Measurements from ENCODE around the gene RAB7A. TPM values are rescaled to one million over a fixed set of nuclear protein-coding genes. Genes with fewer than 3 reads are reported as not detected.
"Not testable (repeated sequence)": the region's sequence is repeated elsewhere in the genome, so short reads cannot be mapped to it uniquely, and the experiment has no call there.

Gene RAB7A
- total RNA-seq, 1 donor from 2014 or later: 278 TPM

GRCh38 chr3:128745742-128746141, 19.8 kb downstream of the RAB7A start:
- Histone ChIP-seq H3K36me3 (peaks cover 23% of the 10 kb centered on the region), H3K27me3 (ENCODE audit: low read depth) (no peaks in the 10 kb centered on the region), H3K9me3 (no peaks in the 10 kb centered on the region), H3K27ac (no peak overlapping the region), H3K4me3 (no peak overlapping the region), H3K4me1 (peaks cover 35% of the 10 kb centered on the region)
- intact Hi-C loops (cut with DNase I): no loop called here
- no peak for ATAC-seq
- DNase-seq: no peak
- TF ChIP-seq CTCF (IDR thresholded peaks at IDR 0.05): no peak

- Histone ChIP-seq H3K27ac (no peak overlapping the region), H3K4me1 (peaks cover 38% of the 10 kb centered on the region), H3K36me3 (peaks cover 20% of the 10 kb centered on the region), H3K4me3 (no peak overlapping the region), H3K27me3 (ENCODE audit: low read depth) (no peaks in the 10 kb centered on the region), H3K9me3 (no peaks in the 10 kb centered on the region)
- intact Hi-C loops (cut with DNase I): no loop called here
- DNase-seq (no peak), ATAC-seq (no peak)
- TF ChIP-seq CTCF (IDR thresholded peaks at IDR 0.05): no peak
These were observed 20.9 kb downstream of the RAB7A start for GRCh38 chr3:128746881-128747280.

- H3K4me3 ChIP-seq: no peak overlapping the region
- peak overlapping the region; percentile 11 for H3K27ac ChIP-seq
- no peak for TF ChIP-seq CTCF (IDR thresholded peaks at IDR 0.05)
- no peak for DNase-seq
- intact Hi-C loops (cut with DNase I): no loop called here
- no peaks in the 10 kb centered on the region for H3K9me3 ChIP-seq
- peaks cover 16% of the 10 kb centered on the region for H3K36me3 ChIP-seq
- peak; percentile 52 to 67 for ATAC-seq
- H3K4me1 ChIP-seq: peaks cover 39% of the 10 kb centered on the region
- H3K27me3 ChIP-seq (ENCODE audit: low read depth): no peaks in the 10 kb centered on the region
These were observed 22.6 kb downstream of the RAB7A start for GRCh38 chr3:128748557-128748956.

GRCh38 chr3:128749035-128749434, 23.1 kb downstream of the RAB7A start:
- Histone ChIP-seq H3K27ac (no peak overlapping the region), H3K27me3 (ENCODE audit: low read depth) (no peaks in the 10 kb centered on the region), H3K4me3 (no peak overlapping the region), H3K36me3 (peaks cover 11% of the 10 kb centered on the region), H3K9me3 (no peaks in the 10 kb centered on the region), H3K4me1 (peaks cover 44% of the 10 kb centered on the region)
- TF ChIP-seq CTCF (IDR thresholded peaks at IDR 0.05): no peak
- intact Hi-C loops (cut with DNase I): no loop called here
- peak; percentile 9 to 25 for ATAC-seq
- no peak for DNase-seq

GRCh38 chr3:128749561-128749960, 23.6 kb downstream of the RAB7A start:
- H3K9me3 ChIP-seq; ATAC-seq; H3K36me3 ChIP-seq; intact Hi-C loops (cut with DNase I); H3K27ac ChIP-seq; H3K4me3 ChIP-seq; H3K27me3 ChIP-seq (ENCODE audit: low read depth); DNase-seq: not testable (repeated sequence)
- H3K4me1 ChIP-seq: peaks cover 49% of the 10 kb centered on the region

GRCh38 chr3:128753715-128754114, 27.7 kb downstream of the RAB7A start:
- TF ChIP-seq CTCF (IDR thresholded peaks at IDR 0.05): no peak
- DNase-seq (no peak), ATAC-seq (no peak)
- Histone ChIP-seq H3K4me1 (peaks cover 49% of the 10 kb centered on the region), H3K27ac (no peak overlapping the region), H3K36me3 (no peaks in the 10 kb centered on the region), H3K27me3 (ENCODE audit: low read depth) (no peaks in the 10 kb centered on the region), H3K9me3 (no peaks in the 10 kb centered on the region), H3K4me3 (no peak overlapping the region)
- intact Hi-C loops (cut with DNase I): no loop called here

Data from lower lobe of right lung (tissue), 2 donors.